ENCODE measurements around the gene TRIM43B.
"Not testable (repeated sequence)": the region's sequence is repeated elsewhere in the genome, so short reads cannot be mapped to it uniquely, and the experiment has no call there.

GRCh38 chr2:95435872-95436209 is 48.7 kb downstream of the TRIM43B start:
- TF ChIP-seq, protein P1, sequence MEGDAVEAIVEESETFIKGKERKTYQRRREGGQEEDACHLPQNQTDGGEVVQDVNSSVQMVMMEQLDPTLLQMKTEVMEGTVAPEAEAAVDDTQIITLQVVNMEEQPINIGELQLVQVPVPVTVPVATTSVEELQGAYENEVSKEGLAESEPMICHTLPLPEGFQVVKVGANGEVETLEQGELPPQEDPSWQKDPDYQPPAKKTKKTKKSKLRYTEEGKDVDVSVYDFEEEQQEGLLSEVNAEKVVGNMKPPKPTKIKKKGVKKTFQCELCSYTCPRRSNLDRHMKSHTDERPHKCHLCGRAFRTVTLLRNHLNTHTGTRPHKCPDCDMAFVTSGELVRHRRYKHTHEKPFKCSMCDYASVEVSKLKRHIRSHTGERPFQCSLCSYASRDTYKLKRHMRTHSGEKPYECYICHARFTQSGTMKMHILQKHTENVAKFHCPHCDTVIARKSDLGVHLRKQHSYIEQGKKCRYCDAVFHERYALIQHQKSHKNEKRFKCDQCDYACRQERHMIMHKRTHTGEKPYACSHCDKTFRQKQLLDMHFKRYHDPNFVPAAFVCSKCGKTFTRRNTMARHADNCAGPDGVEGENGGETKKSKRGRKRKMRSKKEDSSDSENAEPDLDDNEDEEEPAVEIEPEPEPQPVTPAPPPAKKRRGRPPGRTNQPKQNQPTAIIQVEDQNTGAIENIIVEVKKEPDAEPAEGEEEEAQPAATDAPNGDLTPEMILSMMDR (IDR thresholded peaks at IDR 0.05) = not testable (repeated sequence)
- TF ChIP-seq, protein P2, sequence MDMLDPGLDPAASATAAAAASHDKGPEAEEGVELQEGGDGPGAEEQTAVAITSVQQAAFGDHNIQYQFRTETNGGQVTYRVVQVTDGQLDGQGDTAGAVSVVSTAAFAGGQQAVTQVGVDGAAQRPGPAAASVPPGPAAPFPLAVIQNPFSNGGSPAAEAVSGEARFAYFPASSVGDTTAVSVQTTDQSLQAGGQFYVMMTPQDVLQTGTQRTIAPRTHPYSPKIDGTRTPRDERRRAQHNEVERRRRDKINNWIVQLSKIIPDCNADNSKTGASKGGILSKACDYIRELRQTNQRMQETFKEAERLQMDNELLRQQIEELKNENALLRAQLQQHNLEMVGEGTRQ (CRISPR knock-in tag; IDR thresholded peaks at IDR 0.05) = not testable (repeated sequence)
- TF ChIP-seq MAX (CRISPR knock-in tag; IDR thresholded peaks at IDR 0.05); ATF6 (CRISPR knock-in tag; IDR thresholded peaks at IDR 0.05); TCF7 (CRISPR knock-in tag; IDR thresholded peaks at IDR 0.05; ENCODE audit: low read depth): not testable (repeated sequence)
